CD4-positive, CD25-positive, alpha-beta regulatory T cell (primary cell): Measurements from ENCODE around the gene PAPPA. TPM values are rescaled to one million over a fixed set of nuclear protein-coding genes. Genes with fewer than 3 reads are reported as not detected.

ENCODE experiments used
- ATAC-seq, 2 donors: fragments of 150-1000 bp; cut with Tn5 transposase; one replicate each; pipeline ENCODE4 v1.10.0; 2021; ENCODE audit warnings: low read depth in 2 of 2, moderate number of reproducible peaks in 2 of 2, moderate library complexity in 1 of 2
- DNase-seq, 3 donors: peaks; one replicate each; pipeline versions ENCODE4 v3.0.0 to v3.0.0-alpha.2; 2012 to 2022; ENCODE audit warnings: mixed read lengths in 1 of 3
- H3K27ac ChIP-seq: one replicate; pipeline ENCODE4 v1.7.0; 2013; ENCODE audit warnings: mild to moderate bottlenecking, low read length; ENCODE audit not compliant: insufficient read depth, poor library complexity, severe bottlenecking
- H3K27me3 ChIP-seq: one replicate; pipeline ENCODE4 v1.7.0; 2013; ENCODE audit warnings: low read length; ENCODE audit not compliant: control insufficient read depth, insufficient read depth
- H3K36me3 ChIP-seq: one replicate; pipeline ENCODE4 v1.7.0; 2013; ENCODE audit warnings: mild to moderate bottlenecking, low read length, moderate library complexity; ENCODE audit not compliant: control insufficient read depth, insufficient read depth
- H3K4me1 ChIP-seq: 2 replicates; pipeline ENCODE4 v1.7.0; 2013; ENCODE audit warnings: mild to moderate bottlenecking, low read length; ENCODE audit not compliant: insufficient read depth, control insufficient read depth, poor library complexity, severe bottlenecking
- H3K4me3 ChIP-seq: one replicate; pipeline ENCODE4 v1.7.0; 2013; ENCODE audit warnings: low read depth, mild to moderate bottlenecking, low read length, moderate library complexity
- H3K9me3 ChIP-seq, 2 experiments: 1 replicate in 1 of 2; 2 replicates in 1 of 2; pipeline ENCODE4 v1.7.0; 2013; ENCODE audit warnings: low read length in 2 of 2, mild to moderate bottlenecking in 1 of 2, moderate library complexity in 1 of 2; ENCODE audit not compliant: control insufficient read depth in 2 of 2
- H3K27ac Mint-ChIP-seq, 3 donors: one replicate each; pipeline ENCODE4 v1.8.0; 2020 to 2022; ENCODE audit warnings: mild to moderate bottlenecking in 3 of 3, mixed read lengths in 3 of 3, moderate library complexity in 2 of 3
- H3K27me3 Mint-ChIP-seq: one replicate; pipeline ENCODE4 v1.8.0; 2022; ENCODE audit warnings: mild to moderate bottlenecking, mixed read lengths
- H3K36me3 Mint-ChIP-seq: one replicate; pipeline ENCODE4 v1.8.0; 2020; ENCODE audit warnings: mixed read lengths
- H3K4me1 Mint-ChIP-seq, 4 donors: one replicate each; pipeline ENCODE4 v1.8.0; 2020 to 2022; ENCODE audit warnings: mixed read lengths in 4 of 4, mild to moderate bottlenecking in 1 of 4
- H3K4me3 Mint-ChIP-seq, 4 donors: one replicate each; pipeline ENCODE4 v1.8.0; 2020 to 2022; ENCODE audit warnings: mild to moderate bottlenecking in 4 of 4, mixed read lengths in 4 of 4, moderate library complexity in 3 of 4
- H3K9me3 Mint-ChIP-seq, 7 donors: one replicate each; pipeline ENCODE4 v1.8.0; 2020 to 2022; ENCODE audit warnings: mixed read lengths in 7 of 7, mild to moderate bottlenecking in 3 of 7, moderate library complexity in 2 of 7
- polyA plus RNA-seq, 4 donors: library from polyadenylated mRNA; unstranded; fragments of 300-500 nt; fragmentation: Illumina TruSeq; gene quantifications; one replicate each; pipeline ENCODE4 v1.2.3, GENCODE V29; 2021
- total RNA-seq: library from RNA; stranded (reverse); gene quantifications from one replicate; pipeline ENCODE4 v1.2.3, GENCODE V29; 2022

PAPPA gene
- total and polyA plus RNA-seq, 5 donors from 2014 or later = 0.01 to 0.42 (median 0.09) TPM; not detected in 1

- Histone ChIP-seq H3K4me1 (no peaks in the 10 kb centered on the region), H3K4me3 (no peak overlapping the region), H3K36me3 (no peaks in the 10 kb centered on the region), H3K9me3 (no peaks in the 10 kb centered on the region), H3K27ac (no peak overlapping the region), H3K27me3 (no peaks in the 10 kb centered on the region)
- Mint-ChIP-seq H3K36me3 (no peaks in the 10 kb centered on the region), H3K27ac (no peak overlapping the region), H3K9me3 (peaks cover 0 to 5% (median 1%) of the 10 kb centered on the region in 7 donors), H3K4me3 (no peak overlapping the region), H3K27me3 (no peaks in the 10 kb centered on the region), H3K4me1 (no peaks in the 10 kb centered on the region)
- DNase-seq = no peak
- no peak for ATAC-seq
These were observed 85.3 kb downstream of the PAPPA start for GRCh38 chr9:116238776-116239340.

GRCh38 chr9:116243708-116244107 is 90.1 kb downstream of the PAPPA start:
- Mint-ChIP-seq H3K4me1 (no peaks in the 10 kb centered on the region), H3K4me3 (no peak overlapping the region), H3K9me3 (peaks cover 0 to 2% (median 0%) of the 10 kb centered on the region in 7 donors), H3K36me3 (no peaks in the 10 kb centered on the region), H3K27me3 (no peaks in the 10 kb centered on the region), H3K27ac (no peak overlapping the region)
- Histone ChIP-seq H3K27ac (no peak overlapping the region), H3K4me1 (no peaks in the 10 kb centered on the region), H3K36me3 (no peaks in the 10 kb centered on the region), H3K9me3 (no peaks in the 10 kb centered on the region), H3K4me3 (no peak overlapping the region), H3K27me3 (no peaks in the 10 kb centered on the region)
- DNase-seq (no peak), ATAC-seq (no peak)

- Mint-ChIP-seq H3K36me3 (no peaks in the 10 kb centered on the region), H3K27me3 (no peaks in the 10 kb centered on the region), H3K9me3 (peaks cover 0 to 2% (median 0%) of the 10 kb centered on the region in 7 donors), H3K4me3 (no peak overlapping the region), H3K4me1 (no peaks in the 10 kb centered on the region), H3K27ac (no peak overlapping the region)
- ATAC-seq (no peak), DNase-seq (no peak)
- H3K27ac ChIP-seq = no peak overlapping the region
- no peaks in the 10 kb centered on the region for H3K9me3 ChIP-seq
- no peaks in the 10 kb centered on the region for H3K27me3 ChIP-seq
- no peak overlapping the region for H3K4me3 ChIP-seq
- H3K4me1 ChIP-seq = no peaks in the 10 kb centered on the region
- H3K36me3 ChIP-seq = no peaks in the 10 kb centered on the region
These were observed 93.7 kb downstream of the PAPPA start for GRCh38 chr9:116247284-116247683.

GRCh38 chr9:116247791-116248374 is 94.3 kb downstream of the PAPPA start:
- no peaks in the 10 kb centered on the region for H3K4me1 Mint-ChIP-seq
- Histone ChIP-seq H3K36me3 (no peaks in the 10 kb centered on the region), H3K4me1 (no peaks in the 10 kb centered on the region), H3K4me3 (no peak overlapping the region), H3K27ac (no peak overlapping the region), H3K9me3 (no peaks in the 10 kb centered on the region), H3K27me3 (no peaks in the 10 kb centered on the region)
- H3K27ac Mint-ChIP-seq = no peak overlapping the region
- H3K36me3 Mint-ChIP-seq = no peaks in the 10 kb centered on the region
- DNase-seq = no peak
- no peaks in the 10 kb centered on the region for H3K27me3 Mint-ChIP-seq
- H3K4me3 Mint-ChIP-seq = no peak overlapping the region
- no peak for ATAC-seq
- peaks cover 0 to 2% (median 0%) of the 10 kb centered on the region in 7 donors for H3K9me3 Mint-ChIP-seq

- no peak overlapping the region for H3K4me3 Mint-ChIP-seq
- no peaks in the 10 kb centered on the region for H3K36me3 Mint-ChIP-seq
- H3K27ac ChIP-seq = no peak overlapping the region
These were observed 97.3 kb downstream of the PAPPA start for GRCh38 chr9:116250891-116251290.

GRCh38 chr9:116251366-116251765 is 97.8 kb downstream of the PAPPA start:
- no peak overlapping the region for H3K4me3 Mint-ChIP-seq
- ATAC-seq (no peak), DNase-seq (no peak)
- H3K4me1 Mint-ChIP-seq = no peaks in the 10 kb centered on the region
- H3K27ac ChIP-seq = no peak overlapping the region
- H3K4me3 ChIP-seq = no peak overlapping the region
- no peaks in the 10 kb centered on the region for H3K9me3 ChIP-seq
- no peaks in the 10 kb centered on the region for H3K27me3 ChIP-seq
- H3K36me3 ChIP-seq = no peaks in the 10 kb centered on the region
- no peaks in the 10 kb centered on the region for H3K4me1 ChIP-seq
- no peaks in the 10 kb centered on the region for H3K36me3 Mint-ChIP-seq
- H3K27me3 Mint-ChIP-seq = no peaks in the 10 kb centered on the region
- H3K9me3 Mint-ChIP-seq = peaks cover 0 to 4% (median 0%) of the 10 kb centered on the region in 7 donors
- H3K27ac Mint-ChIP-seq = no peak overlapping the region

More at GRCh38 chr9:116250891-116251290, 97.3 kb downstream of the PAPPA start:
- no peaks in the 10 kb centered on the region for H3K4me1 Mint-ChIP-seq
- Histone ChIP-seq H3K9me3 (no peaks in the 10 kb centered on the region), H3K4me3 (no peak overlapping the region), H3K4me1 (no peaks in the 10 kb centered on the region), H3K27me3 (no peaks in the 10 kb centered on the region), H3K36me3 (no peaks in the 10 kb centered on the region)
- peaks cover 0 to 4% (median 0%) of the 10 kb centered on the region in 7 donors for H3K9me3 Mint-ChIP-seq
- no peak for DNase-seq
- no peak for ATAC-seq
- H3K27ac Mint-ChIP-seq = no peak overlapping the region
- H3K27me3 Mint-ChIP-seq = no peaks in the 10 kb centered on the region

GRCh38 chr9:116260531-116260930 is 106.9 kb downstream of the PAPPA start:
- DNase-seq = no peak
- no peaks in the 10 kb centered on the region for H3K4me1 ChIP-seq
- H3K36me3 ChIP-seq = no peaks in the 10 kb centered on the region
- H3K9me3 ChIP-seq = no peaks in the 10 kb centered on the region
- H3K27ac ChIP-seq = no peak overlapping the region
- no peaks in the 10 kb centered on the region for H3K27me3 Mint-ChIP-seq
- no peak overlapping the region for H3K4me3 ChIP-seq
- no peak overlapping the region for H3K27ac Mint-ChIP-seq
- no peaks in the 10 kb centered on the region for H3K4me1 Mint-ChIP-seq
- H3K27me3 ChIP-seq = no peaks in the 10 kb centered on the region
- H3K9me3 Mint-ChIP-seq = peaks cover 0 to 8% (median 0%) of the 10 kb centered on the region in 7 donors
- no peak for ATAC-seq
- no peaks in the 10 kb centered on the region for H3K36me3 Mint-ChIP-seq
- no peak overlapping the region for H3K4me3 Mint-ChIP-seq

- H3K27ac ChIP-seq = no peak overlapping the region
- Mint-ChIP-seq H3K27ac (no peak overlapping the region), H3K4me3 (no peak overlapping the region), H3K4me1 (no peaks in the 10 kb centered on the region), H3K9me3 (peaks cover 0 to 8% (median 0%) of the 10 kb centered on the region in 7 donors), H3K36me3 (no peaks in the 10 kb centered on the region), H3K27me3 (no peaks in the 10 kb centered on the region)
- no peak for ATAC-seq
- no peaks in the 10 kb centered on the region for H3K36me3 ChIP-seq
- no peak overlapping the region for H3K4me3 ChIP-seq
- H3K27me3 ChIP-seq = no peaks in the 10 kb centered on the region
- DNase-seq = no peak
- no peaks in the 10 kb centered on the region for H3K4me1 ChIP-seq
- H3K9me3 ChIP-seq = no peaks in the 10 kb centered on the region
These were observed 108.9 kb downstream of the PAPPA start for GRCh38 chr9:116262448-116262847.
